BJ (cell line): ENCODE data around the gene C1QTNF6. TPM values are rescaled to one million over a fixed set of nuclear protein-coding genes. Genes with fewer than 3 reads are reported as not detected.

Experiments used
- CTCF ChIA-PET: fragments of 350-600 bp; formaldehyde crosslinking; extraction: SDS; loops from one replicate; lab custom pipeline; 2021; ENCODE audit warnings: antibody characterized with exemption, inconsistent platforms; lab: Yijun Ruan, JAX
- POLR2A ChIA-PET: fragments of 300-600 bp; sonication (Branson Sonifier 250); formaldehyde crosslinking; extraction: SDS; loops from one replicate; lab custom pipeline; 2021; ENCODE audit warnings: antibody characterized with exemption; lab: Charles Lee
- DNase-seq: peaks from one replicate; pipeline ENCODE4 v3.0.0-alpha.2; 2011; ENCODE audit warnings: low read depth
- H3K27me3 ChIP-seq: 2 replicates; pipeline ENCODE4 v1.6.0; 2011; ENCODE audit warnings: low read length; ENCODE audit not compliant: control insufficient read depth, insufficient read depth
- H3K36me3 ChIP-seq: 2 replicates; pipeline ENCODE4 v1.5.1; 2011; ENCODE audit warnings: low read length; ENCODE audit not compliant: control insufficient read depth, insufficient read depth
- H3K4me3 ChIP-seq: 2 replicates; pipeline ENCODE4 v1.5.1; 2011; ENCODE audit warnings: low read depth, mild to moderate bottlenecking, control low read depth, low read length
- polyA plus RNA-seq: library from polyadenylated mRNA; depleted of rRNA; stranded (reverse); fragments of >200 nt; gene quantifications from 2 replicates; pipeline ENCODE4 v1.2.3, GENCODE V29; 2011
- TF ChIP-seq, protein P1 (sequence below): IDR thresholded peaks from 2 replicates; pipeline ENCODE4 v1.5.1; 2011; ENCODE audit warnings: low read depth, mild to moderate bottlenecking, control low read depth, inconsistent platforms, low read length, moderate library complexity; ENCODE audit not compliant: insufficient read depth

The C1QTNF6 gene
- polyA plus RNA-seq, 1 experiment: 19.3 TPM

DNA sequence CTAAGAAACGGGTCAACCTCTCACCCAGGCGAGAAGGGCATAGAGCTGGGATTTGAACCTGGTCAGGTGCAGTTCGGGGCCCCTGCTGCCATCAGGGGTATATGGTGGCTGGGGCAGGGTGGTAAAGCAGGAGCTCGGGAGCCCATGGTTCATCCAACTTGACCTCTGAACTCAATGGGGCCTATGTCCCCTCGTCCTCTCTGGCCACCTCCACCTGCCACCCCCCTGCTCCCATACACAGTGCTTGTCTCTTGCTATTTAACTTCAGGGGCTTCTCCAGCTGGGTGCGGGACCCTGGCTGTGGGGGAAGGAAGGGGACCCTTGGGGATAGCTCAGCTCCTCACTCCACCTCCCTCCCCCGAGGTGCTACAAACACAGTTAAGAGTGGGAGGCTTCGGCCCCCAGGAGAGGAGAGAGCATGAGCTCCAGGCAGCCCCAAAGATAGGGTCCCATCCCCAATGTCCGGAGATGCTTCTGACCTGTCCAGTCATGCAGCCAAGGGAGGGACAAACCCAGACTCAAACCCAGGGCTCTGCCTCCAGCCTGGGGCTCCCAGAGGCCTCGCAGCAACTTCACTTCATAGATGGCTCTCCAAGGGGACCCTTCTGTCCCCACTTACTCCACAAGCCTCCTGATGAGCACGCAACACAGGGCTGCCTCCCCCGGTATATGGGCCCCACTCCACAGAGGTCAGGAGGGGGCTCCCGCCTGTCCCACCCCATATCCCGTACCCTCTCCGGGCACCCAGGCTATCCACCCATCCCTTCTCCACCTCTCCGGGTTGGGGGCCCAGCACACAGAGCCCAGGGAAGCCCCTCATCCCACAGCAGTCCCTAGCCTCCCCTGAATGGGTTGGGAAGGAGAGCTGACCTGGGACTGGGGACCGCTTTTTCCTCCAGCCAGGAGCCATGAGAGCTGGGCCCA lies 39.0 kb downstream of the C1QTNF6 start:
- ChIA-PET CTCF (interaction anchor here (1.1 kb wide), 1 partner anchor 50 kb away, joined by 3 read pairs; no protein-coding TSS in a partner anchor), POLR2A (no interaction called here)
- no peak for DNase-seq
- Histone ChIP-seq H3K36me3 (no peaks in the 10 kb centered on the region), H3K27me3 (peaks cover 6% of the 10 kb centered on the region), H3K4me3 (no peak overlapping the region)
- TF ChIP-seq, protein P1, sequence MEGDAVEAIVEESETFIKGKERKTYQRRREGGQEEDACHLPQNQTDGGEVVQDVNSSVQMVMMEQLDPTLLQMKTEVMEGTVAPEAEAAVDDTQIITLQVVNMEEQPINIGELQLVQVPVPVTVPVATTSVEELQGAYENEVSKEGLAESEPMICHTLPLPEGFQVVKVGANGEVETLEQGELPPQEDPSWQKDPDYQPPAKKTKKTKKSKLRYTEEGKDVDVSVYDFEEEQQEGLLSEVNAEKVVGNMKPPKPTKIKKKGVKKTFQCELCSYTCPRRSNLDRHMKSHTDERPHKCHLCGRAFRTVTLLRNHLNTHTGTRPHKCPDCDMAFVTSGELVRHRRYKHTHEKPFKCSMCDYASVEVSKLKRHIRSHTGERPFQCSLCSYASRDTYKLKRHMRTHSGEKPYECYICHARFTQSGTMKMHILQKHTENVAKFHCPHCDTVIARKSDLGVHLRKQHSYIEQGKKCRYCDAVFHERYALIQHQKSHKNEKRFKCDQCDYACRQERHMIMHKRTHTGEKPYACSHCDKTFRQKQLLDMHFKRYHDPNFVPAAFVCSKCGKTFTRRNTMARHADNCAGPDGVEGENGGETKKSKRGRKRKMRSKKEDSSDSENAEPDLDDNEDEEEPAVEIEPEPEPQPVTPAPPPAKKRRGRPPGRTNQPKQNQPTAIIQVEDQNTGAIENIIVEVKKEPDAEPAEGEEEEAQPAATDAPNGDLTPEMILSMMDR: no peak

DNA sequence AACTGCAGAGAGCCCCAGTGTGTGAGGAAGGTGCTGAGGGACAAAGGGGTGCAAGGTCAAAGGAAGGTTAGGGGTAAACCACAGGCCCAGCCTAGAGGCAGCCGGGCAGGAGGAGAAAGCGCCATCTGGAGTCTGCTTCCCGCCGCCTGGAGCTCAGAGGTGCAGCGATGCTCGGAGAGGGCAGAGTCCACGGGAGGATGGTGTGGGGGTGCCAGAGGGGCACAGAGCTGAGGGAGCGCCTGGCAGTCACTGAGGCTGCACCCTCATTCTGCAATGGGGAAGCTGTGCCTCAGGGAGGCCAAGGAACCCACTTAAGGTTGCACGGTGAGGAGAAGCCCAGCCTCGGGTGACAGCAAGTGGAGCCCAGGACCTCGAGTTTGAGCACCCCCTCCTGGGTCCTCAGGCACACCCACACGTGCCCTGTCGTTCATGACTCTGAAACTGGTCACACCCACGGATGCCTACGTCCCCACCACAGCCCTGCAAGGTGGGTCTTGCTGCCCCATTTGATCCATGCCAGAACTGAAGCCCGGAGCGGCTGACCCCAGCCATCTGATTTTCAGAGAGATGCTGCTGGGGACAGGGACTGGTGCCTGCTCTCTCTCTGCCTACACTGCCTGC lies 39.9 kb downstream of the C1QTNF6 start:
- DNase-seq: no peak
- CTCF ChIA-PET: no interaction called here
- no peak overlapping the region for H3K4me3 ChIP-seq

DNA sequence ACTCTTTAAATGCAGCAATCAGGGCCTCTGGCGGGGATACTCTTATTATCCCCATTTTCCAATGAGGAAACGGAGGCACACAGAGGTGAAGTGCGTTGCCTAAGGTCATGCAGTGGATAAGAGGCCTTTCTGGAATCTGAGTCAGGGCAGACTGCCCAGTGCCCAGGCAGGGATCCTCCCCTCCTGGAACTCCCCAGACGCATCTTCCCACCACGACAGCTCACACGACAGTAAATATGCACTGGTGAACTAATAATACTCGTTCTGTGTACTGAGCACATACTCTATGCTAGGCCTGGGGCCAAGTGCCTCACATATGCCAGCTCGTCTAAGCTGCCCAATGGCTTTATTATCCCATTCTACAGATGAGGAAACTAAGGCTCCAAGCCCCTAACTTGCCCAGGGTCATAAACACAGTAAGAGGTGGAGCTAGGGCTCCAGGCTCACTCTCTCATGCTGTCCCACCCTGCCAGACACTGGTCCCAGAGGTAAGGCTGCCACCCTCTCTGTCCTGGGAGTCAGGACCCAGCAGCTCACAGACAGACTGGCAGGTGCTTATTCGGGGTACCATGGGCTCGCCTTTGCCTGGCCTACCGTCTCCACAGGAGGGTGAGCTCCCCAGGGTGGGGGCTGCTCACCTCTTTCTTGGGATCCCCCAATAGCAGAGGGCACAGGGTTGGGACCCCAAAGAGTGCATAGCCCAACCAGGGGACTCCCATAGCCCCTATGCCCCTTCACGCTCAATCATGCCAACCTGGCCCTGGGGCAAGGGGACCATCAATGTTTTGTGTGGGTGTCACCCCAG lies 40.7 kb downstream of the C1QTNF6 start:
- Histone ChIP-seq H3K4me3 (no peak overlapping the region), H3K27me3 (peaks cover 7% of the 10 kb centered on the region), H3K36me3 (no peaks in the 10 kb centered on the region)
- ChIA-PET CTCF (no interaction called here), POLR2A (no interaction called here)
- TF ChIP-seq, protein P1: no peak
- no peak for DNase-seq

More for the DNA sequence above, 39.9 kb downstream of the C1QTNF6 start:
- POLR2A ChIA-PET: no interaction called here
- H3K36me3 ChIP-seq: no peaks in the 10 kb centered on the region
- H3K27me3 ChIP-seq: peaks cover 6% of the 10 kb centered on the region
- TF ChIP-seq, protein P1: no peak

DNA sequence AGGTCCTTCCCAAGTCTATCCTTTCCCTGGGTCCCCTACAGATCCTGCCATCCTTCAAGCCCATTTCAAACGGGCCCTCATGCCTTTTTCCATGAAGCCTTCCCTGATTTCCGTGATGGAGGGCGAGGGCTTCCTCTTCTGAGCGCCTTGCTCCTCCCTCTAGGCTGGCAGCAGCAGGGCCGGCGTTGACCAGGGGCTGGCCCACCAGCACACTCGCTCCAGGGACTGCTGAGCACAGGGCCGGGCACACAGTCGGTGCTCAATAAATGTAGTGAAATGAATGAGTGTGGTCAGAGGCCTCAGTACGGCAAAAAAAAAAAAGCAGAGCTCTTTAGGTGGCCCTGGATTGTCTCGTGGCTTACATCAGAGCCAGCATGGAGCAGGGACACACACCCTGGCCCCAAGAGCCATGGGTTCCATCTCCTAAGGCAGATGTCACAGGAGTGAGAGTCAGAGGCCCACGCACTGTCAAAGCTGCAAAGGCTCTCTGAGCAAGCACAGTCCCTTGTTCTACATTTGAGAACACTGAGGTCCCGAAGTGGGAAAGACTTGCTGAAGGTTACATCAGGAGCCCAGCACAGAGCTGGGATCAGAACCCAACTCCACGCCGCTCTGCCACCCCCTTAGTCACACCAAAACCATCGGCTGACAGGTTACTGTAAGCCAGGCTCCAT lies 41.4 kb downstream of the C1QTNF6 start:
- TF ChIP-seq, protein P1: no peak
- peaks cover 8% of the 10 kb centered on the region for H3K27me3 ChIP-seq
- no peak for DNase-seq
- ChIA-PET CTCF (no interaction called here), POLR2A (no interaction called here)
- H3K36me3 ChIP-seq: no peaks in the 10 kb centered on the region
- no peak overlapping the region for H3K4me3 ChIP-seq
